Pulmonary artery endothelial cell (primary cell): ENCODE data around the gene ZER1. TPM values are rescaled to one million over a fixed set of nuclear protein-coding genes. Genes with fewer than 3 reads are reported as not detected.
"Not testable (repeated sequence)": the region's sequence is repeated elsewhere in the genome, so short reads cannot be mapped to it uniquely, and the experiment has no call there.

Source experiments
- DNase-seq: peaks from one replicate; pipeline ENCODE4 v3.0.0-alpha.2; 2011; ENCODE audit warnings: low read depth, low spot score
- total RNA-seq: library from RNA; depleted of rRNA; stranded (reverse); fragments of >200 nt; gene quantifications from 2 replicates; pipeline ENCODE4 v1.2.3, GENCODE V29; 2014

ZER1 gene
- total RNA-seq: 12.2 and 14.1 TPM in 2 replicates

DNA sequence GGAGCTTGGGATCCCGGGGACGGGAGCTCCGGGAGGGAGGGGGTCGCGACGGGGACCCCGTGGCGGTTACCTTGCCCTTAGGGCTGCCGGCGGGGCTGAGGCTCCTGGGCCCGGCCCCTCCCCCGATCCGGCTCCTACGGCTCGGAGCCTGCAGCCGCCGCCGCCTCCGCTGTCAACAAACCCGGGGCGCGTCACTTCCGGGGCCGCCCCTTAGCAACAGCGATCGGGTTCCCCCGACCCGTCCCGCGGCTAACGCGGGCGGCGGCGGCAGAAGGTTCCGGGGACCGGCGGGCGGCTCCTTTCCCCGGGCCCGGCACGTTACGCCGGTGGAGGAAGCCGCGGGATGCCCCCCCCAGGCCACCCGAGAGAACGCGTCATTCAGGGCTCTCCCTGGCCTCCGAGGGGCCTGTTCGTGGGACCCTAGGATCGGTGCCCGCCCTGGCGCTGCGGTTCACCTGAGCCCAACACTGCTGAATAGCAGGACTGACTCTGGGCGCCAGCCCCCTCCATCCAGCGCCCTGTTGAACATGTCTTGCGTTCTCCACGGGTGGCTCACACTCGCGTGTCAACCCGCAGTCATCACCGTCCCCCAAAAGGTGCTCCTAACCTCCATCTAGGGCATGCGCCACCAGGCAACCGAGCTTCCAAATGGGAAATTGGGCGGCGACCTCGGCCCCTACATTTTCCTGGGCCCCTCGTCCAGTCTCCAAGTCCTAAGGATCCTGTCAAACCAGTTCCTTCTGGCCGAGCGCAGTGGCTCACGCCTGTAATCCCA lies at the start of gene ZER1:
TSS of gene ZER1 (minus strand) at position 183 of the 775 bp plus-strand sequence. CDS start 16,362 bp downstream, outside the sequence.
- DNase-seq: peak; percentile 60

DNA sequence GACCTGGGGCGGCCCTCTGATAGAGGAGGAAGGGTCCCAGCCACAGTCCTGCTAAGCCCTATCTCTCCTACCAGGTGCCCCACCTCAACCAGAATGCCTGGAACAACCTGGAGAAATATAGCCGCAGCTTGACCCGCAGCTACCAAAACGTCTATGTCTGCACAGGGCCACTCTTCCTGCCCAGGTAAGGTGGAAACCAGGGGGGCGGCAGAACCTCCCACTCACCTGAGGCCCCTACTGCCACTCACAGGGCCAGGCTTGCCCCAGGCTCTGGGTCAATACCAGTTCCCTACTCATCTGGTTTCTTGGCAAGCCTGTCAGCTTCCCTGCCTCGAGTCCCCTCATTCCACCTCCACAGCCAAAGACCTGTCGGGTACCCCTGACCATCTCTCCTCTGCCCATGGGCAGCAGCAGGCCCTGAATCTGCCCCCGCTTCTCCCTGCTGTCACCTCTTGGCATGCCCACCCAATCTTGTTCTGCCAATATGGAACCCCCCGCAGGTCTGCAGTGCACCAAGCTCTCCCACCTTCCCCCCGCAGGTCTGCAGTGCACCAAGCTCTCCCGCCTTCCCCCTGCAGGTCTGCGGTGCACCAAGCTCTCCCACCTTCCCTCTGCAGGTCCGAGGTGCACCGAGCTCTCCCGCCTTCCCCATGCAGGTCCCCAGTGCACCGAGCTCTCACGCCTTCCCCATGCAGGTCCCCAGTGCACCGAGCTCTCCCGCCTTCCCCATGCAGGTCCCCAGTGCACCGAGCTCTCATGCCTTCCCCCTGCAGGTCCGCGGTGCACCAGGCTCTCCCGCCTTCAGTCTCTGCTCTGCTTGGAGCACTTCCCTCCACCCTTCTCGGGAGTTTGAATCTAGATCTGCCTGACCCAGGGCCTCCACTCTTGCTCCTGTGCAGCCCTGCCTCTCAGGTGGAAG lies 49.2 kb upstream of the ZER1 start:
- DNase-seq: no peak

DNA sequence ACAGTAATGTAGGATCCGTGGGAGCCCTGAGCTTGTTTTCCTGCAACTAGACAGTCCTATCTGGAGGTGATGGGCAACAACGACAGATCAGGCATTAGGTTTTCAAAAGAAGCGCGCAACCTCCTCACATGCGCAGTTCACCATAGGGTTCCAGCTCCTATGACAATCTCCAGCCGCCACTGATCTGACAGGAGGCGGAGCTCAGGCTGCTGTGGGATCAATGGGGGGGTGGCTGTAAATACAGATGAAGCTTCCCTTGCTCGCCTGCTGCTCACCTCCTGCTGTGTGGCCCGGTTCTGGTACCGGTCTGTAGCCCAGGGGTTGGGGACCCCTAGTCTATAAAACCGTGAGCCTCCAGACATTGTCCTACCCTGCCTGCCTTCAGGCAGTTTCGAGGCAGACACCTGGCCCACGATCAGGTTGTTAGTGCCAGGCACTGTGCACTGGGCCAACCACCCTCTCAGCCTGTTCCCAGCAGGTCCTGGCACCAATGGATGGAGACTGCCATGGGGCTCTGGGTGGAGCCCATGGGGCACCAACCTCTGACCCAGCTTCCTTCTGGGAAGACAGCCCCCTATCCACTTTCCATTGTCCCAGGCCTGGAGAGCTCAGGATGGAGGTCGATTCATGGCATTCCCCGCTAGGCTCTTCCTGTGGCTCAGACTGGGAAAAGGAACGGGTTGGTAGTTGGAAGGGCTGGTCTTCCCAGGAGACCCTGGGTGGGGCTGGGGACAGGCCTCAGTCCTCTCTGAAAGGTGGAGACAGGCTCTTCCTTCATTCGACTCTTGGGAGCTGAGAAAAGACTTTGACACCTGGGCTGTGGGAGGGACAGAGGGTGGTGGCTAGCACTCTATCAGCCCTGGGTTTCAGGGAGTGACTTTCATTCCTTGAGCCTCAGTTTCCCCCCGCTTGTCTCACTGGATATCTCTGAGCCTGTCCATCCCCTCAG lies 48.3 kb upstream of the ZER1 start:
- DNase-seq: no peak

DNA sequence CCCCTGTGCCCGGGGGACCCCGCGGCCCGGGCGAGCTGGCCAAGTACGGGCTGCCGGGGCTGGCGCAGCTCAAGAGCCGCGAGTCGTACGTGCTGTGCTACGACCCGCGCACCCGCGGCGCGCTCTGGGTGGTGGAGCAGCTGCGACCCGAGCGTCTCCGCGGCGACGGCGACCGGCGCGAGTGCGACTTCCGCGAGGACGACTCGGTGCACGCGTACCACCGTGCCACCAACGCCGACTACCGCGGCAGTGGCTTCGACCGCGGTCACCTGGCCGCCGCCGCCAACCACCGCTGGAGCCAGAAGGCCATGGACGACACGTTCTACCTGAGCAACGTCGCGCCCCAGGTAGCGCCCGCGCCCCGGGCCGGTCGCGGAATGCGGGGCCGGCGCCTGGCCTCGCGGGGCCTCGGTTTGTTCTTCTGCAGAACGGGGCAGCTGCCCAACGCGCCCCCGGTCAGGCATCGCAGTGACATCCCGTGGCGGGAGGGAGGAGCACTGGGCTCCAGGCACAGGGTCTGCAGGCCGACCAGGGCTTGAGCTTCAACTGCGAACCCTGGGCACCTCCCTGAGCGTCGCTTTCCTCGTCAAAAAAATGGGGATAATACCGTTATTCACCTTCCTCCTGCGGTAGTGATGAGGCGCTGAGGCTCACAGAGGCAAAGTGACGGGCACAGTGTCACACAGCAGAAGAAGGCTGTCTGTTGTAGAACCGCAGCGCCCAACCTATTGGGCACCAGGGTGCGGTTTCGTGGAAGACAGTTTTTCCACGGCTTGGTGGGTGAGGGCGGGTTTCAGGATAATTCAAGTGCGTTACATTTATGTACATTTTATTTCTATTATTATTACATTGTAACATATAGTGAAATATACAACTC lies 47.4 kb upstream of the ZER1 start:
- no peak for DNase-seq

DNA sequence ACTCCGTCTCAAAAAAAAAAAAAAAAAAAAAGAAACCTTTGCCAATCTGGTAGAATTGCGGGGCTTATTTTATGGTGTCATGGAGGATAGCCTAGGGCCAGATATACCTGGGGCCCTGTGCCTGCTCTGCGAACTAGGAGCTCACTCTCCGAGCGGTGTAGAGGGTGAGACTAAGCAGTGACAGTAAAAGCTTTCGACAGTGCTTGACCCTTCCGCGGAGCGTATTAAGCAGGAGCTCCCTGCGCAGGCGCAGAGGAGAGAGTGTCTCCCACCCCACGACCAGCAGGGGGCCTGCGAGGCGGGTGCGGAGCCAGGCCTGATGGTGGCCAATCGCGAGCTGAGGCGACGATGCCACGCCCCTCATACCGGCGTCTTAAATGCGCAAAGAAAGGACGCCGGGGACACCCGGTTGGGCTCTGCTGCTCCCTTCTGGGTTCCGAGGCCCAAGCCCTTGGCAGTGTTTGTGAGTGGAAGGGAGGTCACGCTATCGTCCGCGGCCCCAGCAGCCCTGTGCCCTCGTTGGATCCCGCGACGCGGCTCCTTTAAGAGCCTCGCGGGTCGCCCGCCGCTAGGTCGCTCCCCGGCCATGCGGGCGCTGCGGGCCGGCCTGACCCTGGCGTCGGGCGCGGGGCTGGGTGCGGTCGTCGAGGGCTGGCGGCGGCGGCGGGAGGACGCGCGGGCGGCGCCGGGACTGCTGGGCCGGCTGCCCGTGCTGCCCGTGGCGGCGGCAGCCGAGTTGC lies 46.5 kb upstream of the ZER1 start, which contains the start of gene ENDOG:
TSS of gene ENDOG (plus strand) at position 402 of the 740 bp plus-strand sequence. CDS start at position 587, 185 bp downstream.
- DNase-seq: peak; percentile 85

DNA sequence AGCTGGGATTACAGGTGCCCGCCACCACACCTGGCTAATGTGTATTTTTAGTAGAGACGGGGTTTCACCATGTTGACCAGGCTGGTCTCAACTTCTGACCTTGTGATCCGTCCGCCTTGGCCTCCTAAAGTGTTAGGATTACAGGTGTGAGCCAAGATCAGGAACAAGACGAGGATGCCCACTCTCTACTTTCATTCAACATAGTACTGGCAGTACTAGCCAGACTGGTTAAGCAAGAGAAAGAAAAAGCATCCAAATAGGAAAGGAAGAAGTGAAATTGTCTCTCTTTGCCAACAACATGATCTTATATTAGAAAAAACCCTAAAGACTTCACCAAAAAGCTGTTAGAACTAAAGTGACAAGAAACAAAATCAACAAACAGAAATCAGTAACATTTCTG lies 39.1 kb upstream of the ZER1 start:
- no peak for DNase-seq

DNA sequence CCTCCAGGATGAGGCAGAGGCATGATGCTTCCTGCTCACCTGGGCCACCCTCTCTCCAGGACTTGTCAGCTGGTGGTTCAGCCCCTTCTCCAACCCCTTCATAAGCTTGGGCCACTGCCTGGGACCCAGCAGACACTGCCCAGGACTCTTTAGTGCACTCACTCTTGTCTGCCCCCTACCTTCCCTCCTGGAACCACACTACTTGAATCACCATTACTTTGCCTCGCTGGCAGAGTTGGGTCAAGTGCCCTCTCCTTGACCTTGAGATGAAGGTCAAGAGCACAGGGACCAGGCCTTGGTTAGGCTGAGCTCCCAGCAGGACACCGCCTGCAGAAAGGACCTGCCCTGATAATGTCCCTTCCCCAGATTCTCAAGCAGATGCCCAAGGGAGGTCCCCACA lies 38.1 kb upstream of the ZER1 start:
- DNase-seq: no peak

DNA sequence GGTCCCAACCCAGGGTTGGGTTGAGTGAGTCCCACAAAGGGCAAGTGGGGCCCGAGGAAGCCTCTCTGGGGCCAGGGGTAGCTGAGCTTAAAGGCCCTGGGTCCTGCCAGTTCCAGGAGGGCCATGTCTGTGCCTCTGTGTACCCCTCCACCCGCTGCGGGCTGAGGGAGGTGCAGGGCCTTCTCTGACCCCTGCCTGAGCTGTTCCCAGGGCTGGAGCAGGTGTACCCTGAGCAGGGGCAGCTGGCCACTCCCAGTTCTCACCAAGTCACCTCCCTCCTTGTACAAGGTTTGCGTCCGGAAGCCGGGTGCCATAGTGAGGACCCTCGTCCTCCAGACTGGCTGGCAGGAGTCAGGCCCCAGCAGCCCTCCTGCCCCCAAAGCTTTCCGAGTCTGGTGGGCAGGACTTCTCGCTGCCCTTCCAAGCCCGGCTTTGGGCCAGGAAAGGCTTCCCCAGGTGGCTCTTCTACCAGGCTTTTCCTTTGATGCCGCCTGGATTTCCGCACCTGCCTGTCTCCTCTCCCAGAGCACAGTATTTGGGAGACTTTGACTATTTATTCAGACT lies 37.4 kb upstream of the ZER1 start:
- no peak for DNase-seq

DNA sequence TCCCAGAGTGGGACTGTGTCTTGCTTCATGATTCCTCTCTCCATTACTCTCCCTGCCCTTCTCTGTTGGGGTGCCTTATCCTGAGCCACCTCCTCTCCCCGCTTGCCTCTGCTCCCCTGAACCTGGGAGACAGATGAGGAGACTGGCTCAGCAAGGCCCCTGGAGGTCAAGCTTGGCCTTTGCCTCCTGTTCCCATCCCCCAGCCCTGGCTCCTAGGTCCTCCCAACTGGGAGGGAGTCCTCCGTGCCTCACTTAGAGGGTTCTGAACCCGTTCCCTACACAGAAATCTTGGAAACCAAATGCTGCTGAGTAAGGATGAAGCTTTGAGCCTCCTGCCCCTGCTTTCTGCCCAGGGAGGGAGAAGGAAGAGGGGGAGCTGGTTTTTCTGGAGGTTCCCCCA lies 36.8 kb upstream of the ZER1 start:
- no peak for DNase-seq

DNA sequence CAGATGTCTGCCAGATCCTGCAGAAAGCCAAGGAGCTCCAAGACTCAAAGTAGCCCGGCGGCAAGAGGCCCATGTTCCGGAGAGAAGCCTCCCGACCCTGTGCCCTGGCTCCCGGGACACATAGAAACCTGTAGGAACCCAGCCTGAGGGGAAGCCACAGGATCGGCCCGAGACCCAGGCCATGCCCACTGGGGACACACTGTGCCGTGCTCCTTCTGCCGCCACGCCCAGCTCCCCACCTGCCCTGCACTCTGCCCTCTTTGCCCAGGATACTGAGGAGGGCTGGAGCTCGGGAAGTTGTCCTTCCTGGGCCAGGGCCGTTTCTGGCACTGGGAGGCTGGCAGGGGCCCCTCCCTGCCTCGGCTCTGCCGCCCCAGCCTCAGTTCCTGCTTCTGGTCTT lies 36.1 kb upstream of the ZER1 start:
- DNase-seq: no peak

DNA sequence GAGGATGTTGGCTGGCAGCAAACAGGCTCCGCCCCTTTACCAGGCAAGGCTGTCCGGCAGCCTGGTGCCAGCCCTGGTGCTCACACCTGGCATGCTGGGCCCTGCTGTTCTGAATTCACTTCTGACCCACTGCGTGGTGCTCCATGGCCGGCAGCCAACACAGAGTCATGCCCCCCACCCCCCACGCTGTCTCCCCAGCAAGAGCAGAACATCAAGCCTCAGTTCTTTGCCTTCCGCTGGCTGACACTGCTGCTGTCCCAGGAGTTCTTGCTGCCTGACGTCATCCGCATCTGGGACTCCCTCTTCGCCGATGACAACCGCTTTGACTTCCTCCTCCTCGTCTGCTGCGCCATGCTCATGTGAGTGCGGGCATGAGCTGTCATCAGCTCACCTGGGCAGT lies 33.9 kb upstream of the ZER1 start:
- DNase-seq: no peak

DNA sequence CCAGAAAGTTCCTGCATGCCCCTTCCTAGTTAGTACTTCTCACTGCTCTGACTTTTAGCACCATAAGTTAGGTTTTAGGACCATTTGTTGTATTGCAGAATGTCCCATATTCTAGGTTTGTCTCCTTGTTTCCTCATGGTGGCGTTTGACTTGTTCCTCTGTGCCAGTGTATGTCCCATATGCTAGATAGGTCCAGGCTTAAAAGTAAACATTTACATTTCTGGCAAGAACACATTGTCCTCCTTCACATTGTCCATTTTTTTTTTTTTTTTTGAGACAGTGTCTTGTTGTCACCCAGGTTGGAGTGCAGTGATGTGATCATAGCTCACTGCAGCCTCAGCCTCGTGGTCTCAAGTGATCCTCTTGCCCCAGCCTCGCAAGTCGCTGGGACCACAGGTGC lies 30.8 kb upstream of the ZER1 start:
- no peak for DNase-seq

DNA sequence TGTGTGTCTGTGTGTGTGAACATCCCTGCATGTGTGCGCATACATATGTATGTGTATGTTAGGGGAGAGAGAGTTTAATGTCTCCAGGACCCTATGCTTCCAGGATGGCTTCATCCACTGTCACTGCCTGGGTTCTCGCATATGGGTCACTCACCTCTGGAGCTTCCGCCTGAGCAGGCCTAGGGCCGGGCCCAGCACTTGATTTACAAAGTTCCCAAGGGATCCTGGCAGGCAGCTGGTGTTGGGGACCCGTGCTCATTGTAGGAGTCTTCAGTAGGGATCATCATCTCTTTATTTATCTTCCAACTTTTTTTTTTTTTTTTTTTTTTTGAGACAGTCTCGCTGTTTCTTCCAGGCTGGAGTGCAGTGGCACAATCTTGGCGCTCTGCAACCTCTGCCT lies 28.3 kb upstream of the ZER1 start:
- DNase-seq: no peak

DNA sequence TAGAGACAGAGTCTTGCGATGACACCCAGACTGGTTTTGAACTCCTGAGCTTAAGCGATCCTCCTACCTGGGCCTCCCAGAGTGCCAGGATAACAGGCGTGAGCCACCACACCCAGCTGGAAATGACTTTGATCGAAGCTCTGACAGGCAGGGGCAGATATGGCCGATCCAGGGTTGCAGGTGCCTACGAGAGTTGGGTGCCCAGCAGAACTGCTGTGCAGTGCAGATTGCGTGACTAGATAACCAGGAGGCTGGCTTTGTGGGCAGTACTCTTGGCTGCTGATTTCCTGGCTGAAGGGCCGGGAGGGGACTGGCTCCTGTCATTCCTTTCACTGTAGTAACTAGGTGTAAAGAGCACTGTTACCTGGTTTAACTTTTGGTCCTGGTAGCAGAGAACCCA lies 27.2 kb upstream of the ZER1 start:
- no peak for DNase-seq

DNA sequence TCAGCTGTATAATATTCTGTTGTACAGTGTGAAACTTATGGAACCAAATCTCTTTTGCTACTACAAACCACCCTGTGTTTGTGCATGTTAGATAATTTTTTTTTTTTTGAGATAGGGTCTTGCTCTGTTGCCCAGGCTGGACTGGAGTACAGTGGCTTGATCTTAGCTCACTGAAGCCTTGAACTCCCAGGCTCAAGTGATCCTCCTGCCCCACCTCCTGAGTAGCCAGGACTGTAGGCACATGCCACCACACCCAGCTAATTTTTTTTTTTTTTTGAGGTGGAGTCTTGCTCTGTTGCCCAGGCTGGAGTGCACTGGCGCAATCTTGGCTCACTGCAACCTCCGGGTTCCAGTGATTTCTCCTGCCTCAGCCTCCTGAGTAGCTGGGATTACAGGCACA lies 23.2 kb upstream of the ZER1 start:
- not testable (repeated sequence) for DNase-seq

DNA sequence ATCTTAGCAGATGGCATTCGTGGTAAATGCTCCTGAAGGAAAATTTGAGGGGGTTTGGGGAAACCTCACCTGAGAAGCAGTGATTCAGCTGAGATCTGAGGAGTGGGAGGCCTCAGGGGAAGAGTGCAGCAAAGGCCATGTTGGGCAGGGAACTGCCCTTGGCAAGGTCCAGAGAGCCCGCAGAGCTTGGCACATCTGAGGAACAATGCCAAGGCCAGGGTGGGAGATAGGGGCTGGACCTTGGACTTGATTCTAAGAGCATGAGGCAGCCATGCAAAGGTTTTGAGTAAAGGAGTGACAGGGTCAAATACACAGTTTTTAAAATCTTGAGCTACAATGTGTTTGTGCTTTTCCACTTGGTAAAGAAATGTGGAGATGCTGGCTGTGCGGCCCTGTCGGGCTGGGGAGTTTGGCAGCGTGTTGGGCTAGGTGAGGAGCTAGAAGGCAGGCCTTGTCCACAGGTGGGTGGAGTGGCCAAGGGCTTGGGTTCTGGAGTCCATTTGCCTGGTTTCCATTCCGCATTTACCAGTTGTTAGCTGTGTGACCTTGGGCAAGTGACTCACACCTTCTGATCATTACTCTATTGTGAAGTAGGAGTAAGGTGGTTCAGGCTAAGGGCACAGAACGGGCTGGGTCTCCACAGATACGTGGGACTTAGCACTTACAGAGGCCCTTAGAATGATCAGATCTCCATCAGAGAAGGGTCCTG lies 21.4 kb upstream of the ZER1 start:
- DNase-seq: no peak

DNA sequence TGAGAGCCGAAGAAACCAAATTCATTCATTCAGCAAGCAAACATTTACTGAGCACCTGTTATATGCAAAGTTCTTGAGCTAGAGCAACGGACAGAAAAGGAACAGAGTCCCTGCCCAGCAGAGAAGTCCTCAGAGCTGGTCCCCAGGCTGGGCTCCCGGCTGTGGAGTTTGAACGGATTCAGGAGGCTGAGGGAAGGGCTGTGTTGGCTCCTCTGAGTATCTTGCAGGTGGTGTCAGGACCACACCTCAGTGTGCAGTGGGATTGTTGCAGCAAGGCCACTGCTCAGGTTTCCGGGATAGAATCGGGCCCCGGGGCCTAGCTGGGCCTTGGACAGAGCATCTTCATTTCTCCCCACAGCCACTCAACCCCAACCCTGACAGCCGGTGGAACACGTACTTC lies 20.4 kb upstream of the ZER1 start:
- DNase-seq: no peak

DNA sequence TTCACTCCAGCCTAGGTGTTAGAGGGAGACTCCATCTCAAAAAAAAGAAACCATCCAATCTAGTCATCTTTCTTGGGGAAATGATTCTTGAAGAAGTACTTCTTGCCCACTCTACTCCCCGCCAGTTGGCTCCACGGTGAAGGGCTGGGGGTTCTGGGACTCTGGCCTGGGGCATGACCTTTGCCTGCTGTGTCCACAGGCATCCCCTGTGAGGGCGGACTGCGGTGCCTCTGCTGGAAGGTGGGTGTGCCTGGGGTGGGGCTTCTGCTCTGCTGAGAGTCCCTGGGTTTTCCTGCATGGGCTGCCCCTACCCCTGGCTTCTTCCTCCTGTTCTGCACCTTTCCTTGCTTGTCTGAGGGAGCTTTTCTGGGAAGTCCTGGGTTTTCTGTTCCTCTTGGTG lies 18.8 kb upstream of the ZER1 start:
- no peak for DNase-seq

DNA sequence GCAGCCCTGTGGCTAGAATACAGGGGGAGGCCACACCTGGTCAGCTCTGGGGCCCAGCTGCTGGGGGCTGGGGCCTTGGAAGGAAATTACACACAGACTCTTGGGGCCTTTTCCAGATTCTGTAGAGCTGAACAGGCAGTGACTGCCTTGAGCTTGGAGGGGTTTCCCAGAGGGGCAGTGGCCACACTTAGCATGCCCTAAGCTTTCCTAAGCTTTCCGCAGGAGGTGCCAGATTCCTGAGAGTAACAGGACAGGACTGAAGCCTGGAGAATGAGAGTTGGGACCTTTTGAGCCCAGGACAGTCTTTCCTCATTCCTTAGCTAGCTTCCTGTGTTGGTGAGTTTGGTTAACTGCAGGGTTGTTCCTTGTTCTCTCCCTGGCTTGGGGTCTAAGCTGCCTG lies 16.7 kb upstream of the ZER1 start:
- no peak for DNase-seq
